HG03045 (cell line): ENCODE data around the gene CCSER1.
"Not testable (repeated sequence)": the region's sequence is repeated elsewhere in the genome, so short reads cannot be mapped to it uniquely, and the experiment has no call there.

Experiments used
- ATAC-seq: cut with Tn5 transposase; IDR thresholded peaks from one replicate; pipeline ENCODE4 v1.9.1; 2021; ENCODE audit warnings: mild to moderate bottlenecking, moderate library complexity; ENCODE audit not compliant: unreplicated experiment

The CCSER1 gene

GRCh38 chr4:91108751-91109150, 981.6 kb downstream of the CCSER1 start:
- ATAC-seq: no peak

- no peak for ATAC-seq
These were observed 984.4 kb downstream of the CCSER1 start for GRCh38 chr4:91111556-91111955.

GRCh38 chr4:91113130-91113706, 986.0 kb downstream of the CCSER1 start:
- no peak for ATAC-seq

- no peak for ATAC-seq
These were observed 987.2 kb downstream of the CCSER1 start for GRCh38 chr4:91114386-91114785.

GRCh38 chr4:91116861-91117260, 989.7 kb downstream of the CCSER1 start:
- no peak for ATAC-seq

GRCh38 chr4:91118597-91118996, 991.4 kb downstream of the CCSER1 start:
- ATAC-seq: no peak

- ATAC-seq: no peak
These were observed 996.5 kb downstream of the CCSER1 start for GRCh38 chr4:91123742-91124141.

GRCh38 chr4:91127192-91127591, 1000.0 kb downstream of the CCSER1 start:
- no peak for ATAC-seq

GRCh38 chr4:91127831-91128230, 1000.6 kb downstream of the CCSER1 start:
- ATAC-seq: no peak

- no peak for ATAC-seq
These were observed 1001.3 kb downstream of the CCSER1 start for GRCh38 chr4:91128519-91128918.

- ATAC-seq: no peak
These were observed 1019.9 kb downstream of the CCSER1 start for GRCh38 chr4:91147067-91147466.

GRCh38 chr4:91154041-91154440, 1026.8 kb downstream of the CCSER1 start:
- not testable (repeated sequence) for ATAC-seq

GRCh38 chr4:91167864-91168653, 1040.9 kb downstream of the CCSER1 start:
- not testable (repeated sequence) for ATAC-seq

GRCh38 chr4:91170768-91171167, 1043.6 kb downstream of the CCSER1 start:
- no peak for ATAC-seq

- ATAC-seq: no peak
These were observed 1044.0 kb downstream of the CCSER1 start for GRCh38 chr4:91171217-91171616.

GRCh38 chr4:91185061-91185460, 1057.9 kb downstream of the CCSER1 start:
- ATAC-seq: not testable (repeated sequence)

GRCh38 chr4:91198951-91199350, 1071.8 kb downstream of the CCSER1 start:
- no peak for ATAC-seq

- ATAC-seq: no peak
These were observed 1080.3 kb downstream of the CCSER1 start for GRCh38 chr4:91207535-91207934.

GRCh38 chr4:91212211-91212610, 1085.0 kb downstream of the CCSER1 start:
- ATAC-seq: no peak

GRCh38 chr4:91217831-91218403, 1090.7 kb downstream of the CCSER1 start:
- not testable (repeated sequence) for ATAC-seq

GRCh38 chr4:91220315-91220714, 1093.1 kb downstream of the CCSER1 start:
- ATAC-seq: no peak

- no peak for ATAC-seq
These were observed 1094.8 kb downstream of the CCSER1 start for GRCh38 chr4:91222014-91222413.
